HG02973 (cell line): ENCODE measurements around the gene ZSWIM6.

Experiments
- ATAC-seq: cut with Tn5 transposase; IDR thresholded peaks from one replicate; pipeline ENCODE4 v1.9.1; 2021; ENCODE audit warnings: moderate library complexity; ENCODE audit not compliant: unreplicated experiment

Gene ZSWIM6

GRCh38 chr5:61526207-61526519 lies 194.1 kb downstream of the ZSWIM6 start:
- ATAC-seq, result no peak

GRCh38 chr5:61532983-61533382 lies 200.9 kb downstream of the ZSWIM6 start:
- no peak for ATAC-seq

GRCh38 chr5:61534481-61535267 lies 202.6 kb downstream of the ZSWIM6 start:
- ATAC-seq, result peak; percentile 87

GRCh38 chr5:61535828-61536227 lies 203.8 kb downstream of the ZSWIM6 start:
- ATAC-seq, result no peak

- no peak for ATAC-seq
These were observed 204.9 kb downstream of the ZSWIM6 start for GRCh38 chr5:61536922-61537321.

- no peak for ATAC-seq
These were observed 206.9 kb downstream of the ZSWIM6 start for GRCh38 chr5:61538722-61539501.

GRCh38 chr5:61549530-61549929 lies 217.5 kb downstream of the ZSWIM6 start:
- no peak for ATAC-seq

- no peak for ATAC-seq
These were observed 219.7 kb downstream of the ZSWIM6 start for GRCh38 chr5:61551637-61552313.

- no peak for ATAC-seq
These were observed 227.1 kb downstream of the ZSWIM6 start for GRCh38 chr5:61559146-61559545.

- no peak for ATAC-seq
These were observed 227.7 kb downstream of the ZSWIM6 start for GRCh38 chr5:61559722-61560121.

GRCh38 chr5:61563401-61563800 lies 231.3 kb downstream of the ZSWIM6 start:
- no peak for ATAC-seq

GRCh38 chr5:61567337-61567736 lies 235.3 kb downstream of the ZSWIM6 start:
- ATAC-seq, result no peak

- no peak for ATAC-seq
These were observed 237.3 kb downstream of the ZSWIM6 start for GRCh38 chr5:61569353-61569752.

- no peak for ATAC-seq
These were observed 238.7 kb downstream of the ZSWIM6 start for GRCh38 chr5:61570767-61571166.

- no peak for ATAC-seq
These were observed 240.9 kb downstream of the ZSWIM6 start for GRCh38 chr5:61572959-61573358.

- no peak for ATAC-seq
These were observed 243.0 kb downstream of the ZSWIM6 start for GRCh38 chr5:61575103-61575502.

GRCh38 chr5:61575581-61575980 lies 243.5 kb downstream of the ZSWIM6 start:
- no peak for ATAC-seq

GRCh38 chr5:61576556-61576955 lies 244.5 kb downstream of the ZSWIM6 start:
- no peak for ATAC-seq

GRCh38 chr5:61578858-61579503 lies 246.9 kb downstream of the ZSWIM6 start:
- ATAC-seq, result no peak

GRCh38 chr5:61582205-61582820 lies 250.3 kb downstream of the ZSWIM6 start:
- no peak for ATAC-seq

- ATAC-seq, result no peak
These were observed 250.8 kb downstream of the ZSWIM6 start for GRCh38 chr5:61582887-61583286.
